RCC 7860 (cell line): ENCODE results near the gene ESCO1.
A peak's percentile ranks its signal among the peaks of the same experiment; 100 is the strongest.
"Not testable (repeated sequence)": the region's sequence is repeated elsewhere in the genome, so short reads cannot be mapped to it uniquely, and the experiment has no call there.

Source experiments
- DNase-seq: peaks from one replicate; pipeline ENCODE4 v3.0.0-alpha.2; 2015; ENCODE audit warnings: low spot score
- FAIRE-seq: peaks from 2 replicates; lab custom pipeline; 2012; peaks lifted over from hg19 to GRCh38; lab: Jason Lieb, UNC

Gene ESCO1, protein sequence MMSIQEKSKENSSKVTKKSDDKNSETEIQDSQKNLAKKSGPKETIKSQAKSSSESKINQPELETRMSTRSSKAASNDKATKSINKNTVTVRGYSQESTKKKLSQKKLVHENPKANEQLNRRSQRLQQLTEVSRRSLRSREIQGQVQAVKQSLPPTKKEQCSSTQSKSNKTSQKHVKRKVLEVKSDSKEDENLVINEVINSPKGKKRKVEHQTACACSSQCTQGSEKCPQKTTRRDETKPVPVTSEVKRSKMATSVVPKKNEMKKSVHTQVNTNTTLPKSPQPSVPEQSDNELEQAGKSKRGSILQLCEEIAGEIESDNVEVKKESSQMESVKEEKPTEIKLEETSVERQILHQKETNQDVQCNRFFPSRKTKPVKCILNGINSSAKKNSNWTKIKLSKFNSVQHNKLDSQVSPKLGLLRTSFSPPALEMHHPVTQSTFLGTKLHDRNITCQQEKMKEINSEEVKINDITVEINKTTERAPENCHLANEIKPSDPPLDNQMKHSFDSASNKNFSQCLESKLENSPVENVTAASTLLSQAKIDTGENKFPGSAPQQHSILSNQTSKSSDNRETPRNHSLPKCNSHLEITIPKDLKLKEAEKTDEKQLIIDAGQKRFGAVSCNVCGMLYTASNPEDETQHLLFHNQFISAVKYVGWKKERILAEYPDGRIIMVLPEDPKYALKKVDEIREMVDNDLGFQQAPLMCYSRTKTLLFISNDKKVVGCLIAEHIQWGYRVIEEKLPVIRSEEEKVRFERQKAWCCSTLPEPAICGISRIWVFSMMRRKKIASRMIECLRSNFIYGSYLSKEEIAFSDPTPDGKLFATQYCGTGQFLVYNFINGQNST

DNA sequence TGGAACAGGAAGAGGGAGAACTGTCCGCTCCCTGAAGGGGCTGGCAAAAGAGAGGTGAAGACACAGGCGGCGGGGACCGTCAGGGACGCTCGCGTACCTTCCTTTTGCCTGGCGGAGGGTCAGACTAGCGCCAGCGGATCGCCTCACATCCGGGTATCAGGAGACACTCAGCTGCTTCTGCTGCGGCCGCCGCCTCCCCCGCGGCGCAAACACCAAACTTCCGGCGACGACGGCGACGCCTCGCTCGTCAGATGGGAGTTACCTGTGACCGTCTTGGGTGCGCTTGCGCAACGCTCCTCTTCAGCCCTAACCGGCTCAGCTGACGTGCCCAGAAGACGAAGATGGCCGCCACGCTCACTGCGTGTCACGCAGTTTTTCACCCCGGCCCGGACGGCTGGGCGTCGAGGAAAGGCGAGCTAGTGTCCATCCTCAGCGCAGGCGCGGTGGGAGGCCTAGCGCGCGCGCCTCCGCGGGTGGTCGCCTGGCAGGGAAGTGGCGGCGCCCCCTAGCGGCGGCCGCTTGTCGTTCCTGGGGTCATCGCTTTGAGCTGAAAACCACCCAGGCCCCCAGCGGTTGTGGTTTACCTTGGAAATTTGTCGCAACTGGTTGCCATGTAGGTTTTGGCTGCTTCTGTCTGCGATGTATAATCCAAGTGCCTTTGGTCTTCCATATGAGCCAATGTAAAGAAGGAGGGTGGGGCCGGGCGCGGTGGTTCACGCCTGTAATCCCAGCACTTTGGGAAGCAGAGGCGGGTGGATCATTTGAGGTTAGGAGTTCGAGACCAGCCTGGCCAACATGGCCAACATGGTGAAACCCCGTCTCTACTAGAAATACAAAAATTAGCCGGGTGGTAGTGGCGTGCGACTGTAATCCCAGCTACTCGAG is at the start of gene ESCO1:
Gene ESCO1, minus strand, starts transcription at position 179 of the 885 bp plus-strand sequence. CDS start 25,861 bp downstream, outside the sequence.
- DNase-seq (peak; percentile 97), FAIRE-seq (peak; percentile 38)

DNA sequence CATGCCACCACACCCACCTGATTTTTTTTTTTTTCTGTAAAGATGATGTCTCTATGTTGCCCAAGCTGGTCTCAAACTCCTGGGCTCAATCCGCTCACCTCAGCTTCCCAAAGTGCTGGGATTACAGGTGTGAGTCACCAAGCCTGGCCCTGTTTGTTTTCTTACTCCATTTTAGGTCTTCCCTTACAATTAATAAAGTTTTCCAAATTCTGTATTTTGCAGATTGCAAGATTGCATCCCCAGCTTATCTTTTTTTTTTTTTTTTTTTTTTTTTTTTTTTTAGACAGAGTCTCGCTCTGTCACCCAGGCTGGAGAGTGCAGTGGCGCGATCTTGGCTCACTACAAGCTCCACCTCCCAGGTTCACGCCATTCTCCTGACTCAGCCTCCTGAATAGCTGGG is 39.9 kb upstream of the ESCO1 start:
- not testable (repeated sequence) for FAIRE-seq, DNase-seq

DNA sequence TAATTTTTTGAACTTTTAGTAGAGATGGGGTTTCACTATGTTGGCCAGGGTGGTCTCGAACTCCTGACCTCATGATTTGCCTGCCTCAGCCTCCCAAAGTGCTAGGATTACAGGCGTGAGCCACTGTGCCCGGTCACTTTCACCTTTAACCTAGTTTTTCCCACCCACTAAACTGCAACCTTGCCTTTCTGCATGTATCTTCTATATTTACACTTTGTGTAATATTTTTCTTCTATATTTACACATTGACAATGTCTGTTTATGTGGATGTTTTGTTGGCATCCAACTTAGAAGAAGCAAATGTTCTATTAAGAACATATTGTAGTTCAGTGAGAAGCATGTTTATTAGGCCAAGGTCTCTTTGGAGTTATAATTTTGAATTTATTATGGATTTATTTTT is 38.3 kb upstream of the ESCO1 start:
- no peak for FAIRE-seq
- DNase-seq = no peak

DNA sequence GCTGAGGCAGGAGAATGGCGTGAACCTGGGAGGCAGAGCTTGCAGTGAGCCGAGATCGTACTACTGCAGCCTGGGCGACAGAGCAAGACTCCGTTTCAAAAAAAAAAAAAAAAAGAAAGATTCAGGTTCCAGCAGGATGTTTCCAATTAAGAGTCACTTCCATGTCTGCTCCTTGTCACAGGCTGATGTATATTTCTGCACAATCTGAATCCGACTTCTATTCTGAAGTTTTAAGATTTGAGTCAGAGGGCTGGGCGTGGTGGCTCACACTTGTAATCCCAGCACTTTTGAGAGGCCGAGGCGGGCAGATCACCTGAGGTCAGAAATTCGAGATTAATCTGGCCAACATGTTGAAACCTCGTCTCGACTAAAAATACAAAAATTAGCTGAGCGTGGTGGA is 36.3 kb upstream of the ESCO1 start:
- no peak for FAIRE-seq
- DNase-seq = no peak

DNA sequence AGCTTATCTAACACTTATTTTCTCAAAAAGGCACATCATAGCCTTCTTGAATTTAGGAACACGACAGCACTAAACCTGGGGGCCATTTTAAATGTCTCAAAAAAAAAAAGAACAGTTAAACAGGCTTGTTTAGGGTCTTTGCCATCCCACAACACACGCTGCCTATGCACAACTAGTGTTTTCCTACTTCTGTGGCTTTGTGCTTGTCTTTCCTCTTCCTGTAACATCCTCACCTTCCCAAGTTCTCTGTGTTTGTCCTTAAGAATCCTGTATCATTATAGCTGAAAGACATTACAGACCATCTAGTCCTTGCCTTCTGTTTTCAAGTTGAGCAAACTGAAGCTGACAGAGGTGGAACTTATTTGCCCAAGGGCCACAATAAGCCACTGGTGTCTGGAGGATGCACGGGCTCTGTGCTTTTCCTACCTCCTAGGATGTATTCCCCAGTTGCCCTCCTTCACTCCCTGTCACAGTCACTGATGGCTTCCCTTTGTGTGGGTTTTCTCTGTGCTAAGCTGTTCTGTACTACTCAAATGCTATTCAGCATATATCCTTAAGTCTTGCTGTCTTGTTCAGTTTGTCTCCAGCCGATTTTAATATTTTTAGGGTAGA is 34.2 kb upstream of the ESCO1 start:
- FAIRE-seq (no peak), DNase-seq (no peak)

DNA sequence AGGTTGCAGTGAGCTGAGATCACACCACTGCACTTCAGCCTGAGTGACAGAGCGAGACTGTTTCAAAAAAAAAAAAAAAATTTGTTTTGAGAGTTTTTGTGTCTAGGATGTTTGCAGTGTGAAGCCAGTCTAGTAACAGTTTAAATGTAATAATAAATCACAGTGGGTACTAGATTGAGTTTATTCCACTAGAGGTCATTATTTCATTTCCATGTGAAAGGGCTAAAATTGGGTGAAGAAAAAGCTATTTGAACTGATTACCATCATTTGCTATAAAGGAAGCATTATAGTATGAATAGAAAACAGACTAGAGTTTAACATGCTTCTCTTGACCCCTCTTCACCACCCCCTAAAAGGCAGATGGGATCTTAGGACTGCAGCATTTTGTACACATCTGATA is 31.9 kb upstream of the ESCO1 start:
- DNase-seq = no peak
- no peak for FAIRE-seq

DNA sequence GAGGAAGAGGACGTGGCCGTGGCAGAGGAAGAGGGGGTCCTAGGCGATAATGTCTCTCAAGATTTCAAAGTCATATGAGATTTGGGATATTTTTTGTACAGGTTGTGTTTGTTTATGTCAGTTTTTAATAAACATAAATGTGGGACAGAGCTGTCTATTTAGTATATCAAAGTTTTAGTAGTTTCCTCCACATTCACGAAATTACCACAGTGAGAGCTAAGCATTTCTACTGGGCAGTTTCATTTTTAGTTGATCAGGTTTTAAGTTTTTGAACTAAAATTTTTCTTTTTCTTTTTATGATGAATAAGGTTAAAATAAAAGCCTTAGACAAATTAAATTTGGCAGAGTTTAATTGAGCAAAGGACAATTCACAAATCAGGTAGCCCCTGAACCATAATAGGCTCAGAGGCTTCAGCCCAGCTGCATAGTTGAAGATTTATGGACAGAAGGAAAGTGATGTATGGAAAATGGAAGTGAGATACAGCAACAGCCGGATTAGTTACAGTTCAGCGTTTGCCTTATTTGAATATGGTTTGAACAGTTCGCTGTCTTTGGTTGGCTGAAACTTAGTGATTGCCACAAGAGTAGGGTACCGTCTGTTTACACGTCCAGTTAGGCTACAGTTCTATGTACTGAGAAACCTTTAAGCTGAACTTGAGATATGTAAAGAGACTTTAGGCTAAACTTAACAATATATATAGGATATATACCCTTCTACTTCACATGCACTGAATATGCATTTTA is 28.8 kb upstream of the ESCO1 start:
- no peak for DNase-seq
- FAIRE-seq = no peak

DNA sequence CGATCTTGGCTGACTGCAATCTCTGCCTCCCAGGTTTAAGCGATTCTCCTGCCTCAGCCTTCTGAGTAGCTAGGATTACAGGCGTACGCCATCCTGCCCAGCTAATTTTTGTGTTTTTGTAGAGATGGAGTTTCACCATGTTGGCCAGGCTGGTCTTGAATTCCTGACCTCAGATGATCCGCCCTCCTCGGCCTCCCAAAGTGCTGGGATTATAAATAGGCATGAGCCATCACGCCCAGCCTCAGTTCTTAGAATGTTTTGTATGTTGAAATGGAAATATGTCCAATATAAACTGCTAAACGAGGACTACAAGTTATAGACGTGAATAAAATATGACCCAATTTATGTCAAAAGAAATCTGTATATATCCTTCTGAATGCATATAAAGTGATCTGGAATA is 21.1 kb upstream of the ESCO1 start:
- not testable (repeated sequence) for FAIRE-seq, DNase-seq

DNA sequence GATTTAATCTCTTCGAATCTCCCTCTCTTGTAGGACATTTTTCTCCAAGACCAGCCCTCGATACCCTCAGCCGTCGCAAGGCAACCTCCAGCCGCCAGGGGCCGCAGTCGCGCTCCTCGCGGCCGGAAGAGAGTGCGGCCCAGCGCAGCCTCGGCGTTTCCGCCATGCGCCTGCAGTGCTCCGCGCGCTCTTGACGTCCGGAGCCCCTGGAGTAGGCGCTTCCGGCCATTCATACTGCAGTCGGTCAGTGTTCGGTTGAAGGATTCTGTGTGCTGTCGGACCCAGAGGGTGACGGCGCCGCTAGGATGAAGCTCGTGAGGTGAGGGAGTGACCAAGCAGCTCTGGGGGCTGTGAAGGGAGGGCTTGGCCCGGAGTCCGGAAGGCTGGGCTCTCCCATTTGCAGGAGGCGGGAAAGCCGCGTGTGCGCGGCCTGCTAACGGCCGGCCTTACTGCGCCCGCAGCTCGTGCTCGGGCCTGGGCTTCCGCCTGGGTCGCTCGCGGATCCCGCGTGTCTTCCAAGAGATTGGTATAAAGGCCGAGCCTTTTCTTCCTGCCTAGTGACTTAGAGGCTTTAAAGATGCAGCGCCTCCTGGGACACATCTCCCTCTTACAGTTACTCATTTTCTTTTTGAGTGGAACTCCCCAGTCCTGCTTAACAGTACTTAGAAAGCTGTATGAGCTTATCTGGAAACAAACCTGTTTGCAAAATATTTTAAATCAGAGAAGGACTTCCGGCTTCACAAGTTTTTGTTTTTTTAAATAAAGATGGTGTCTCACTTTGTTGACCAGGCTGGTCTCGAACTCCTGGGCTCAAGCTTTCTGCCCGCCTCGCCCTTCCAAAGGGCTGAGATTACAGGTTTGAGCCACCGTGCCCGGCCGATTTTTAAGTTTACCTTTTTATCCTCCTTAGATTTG is 11.9 kb upstream of the ESCO1 start, which contains the start of gene SNRPD1:
Gene SNRPD1, plus strand, starts transcription at position 190 of the 915 bp plus-strand sequence. Its CDS starts 116 bp downstream, at position 306.
- no peak for FAIRE-seq
- DNase-seq = peak; percentile 78

DNA sequence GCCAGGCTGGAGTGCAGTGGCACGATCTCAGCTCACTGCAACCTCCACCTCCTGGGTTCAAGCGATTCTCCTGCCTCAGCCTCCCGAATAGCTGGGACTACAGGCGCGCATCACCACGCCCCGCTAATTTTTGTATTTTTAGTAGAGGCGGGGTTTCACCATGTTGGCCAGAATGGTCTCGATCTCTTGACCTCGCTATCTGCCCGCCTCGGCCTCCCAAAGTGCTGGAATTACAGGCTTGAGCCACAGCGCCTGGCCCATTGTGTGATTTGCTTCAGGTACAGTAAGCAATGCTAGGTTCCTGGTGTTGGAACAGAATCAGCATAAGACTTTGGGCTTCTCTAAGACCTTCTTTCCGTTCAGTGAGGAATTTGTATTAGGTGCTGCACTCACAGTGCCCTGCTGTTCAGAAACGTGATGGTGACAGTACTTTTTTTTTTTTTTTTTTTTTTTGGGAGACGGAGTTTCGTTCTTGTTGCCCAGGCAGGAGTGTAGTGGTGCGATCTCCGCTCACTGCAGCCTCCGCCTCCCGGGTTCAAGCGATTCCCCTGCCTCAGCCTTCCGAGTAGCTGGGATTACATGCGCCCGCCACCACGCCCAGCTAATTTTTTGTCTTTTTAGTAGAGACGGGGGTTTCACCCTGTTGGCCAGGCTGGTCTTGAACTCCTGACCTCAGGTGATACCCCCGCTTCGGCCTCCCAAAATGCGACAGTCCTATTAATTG is 11.1 kb upstream of the ESCO1 start:
- DNase-seq, FAIRE-seq: not testable (repeated sequence)

DNA sequence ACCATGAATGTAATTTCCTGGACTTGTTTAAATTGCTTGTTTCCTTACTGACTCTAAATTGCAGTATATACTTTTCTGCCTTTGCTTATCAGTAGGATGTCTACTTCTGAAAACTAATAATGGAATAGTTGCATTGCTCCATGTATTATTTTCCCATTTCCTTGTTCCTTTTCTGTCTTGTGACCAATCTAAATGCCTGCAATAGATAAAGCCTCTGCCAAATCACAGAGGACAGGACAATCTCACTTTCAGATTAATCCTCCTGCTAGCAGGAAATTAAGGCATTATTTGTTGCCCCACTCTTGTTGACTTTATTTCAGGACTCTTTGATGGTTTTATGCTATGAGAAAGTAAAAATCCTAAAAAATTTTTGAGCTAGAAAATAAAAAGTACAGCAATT is 4.7 kb upstream of the ESCO1 start:
- DNase-seq (no peak), FAIRE-seq (no peak)

DNA sequence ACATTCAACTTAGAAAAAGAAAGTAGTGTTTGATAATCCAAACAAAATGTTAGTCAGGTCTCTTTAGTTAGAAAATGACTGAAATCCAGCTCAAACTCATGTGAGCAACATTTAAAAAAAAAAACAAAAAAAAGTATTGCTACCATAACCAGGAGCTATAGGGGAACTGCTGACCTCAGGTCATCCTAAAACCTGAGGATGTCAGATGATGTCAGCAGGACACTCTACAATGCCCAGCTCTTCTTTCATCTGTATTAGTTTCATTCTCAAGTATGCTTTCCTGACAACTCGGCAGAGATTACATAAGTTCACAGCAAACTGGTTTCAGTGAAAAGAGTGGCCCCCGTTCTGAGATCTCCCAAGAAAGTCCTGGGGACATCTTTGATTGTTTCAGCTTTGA is 4.2 kb upstream of the ESCO1 start:
- DNase-seq (no peak), FAIRE-seq (no peak)

DNA sequence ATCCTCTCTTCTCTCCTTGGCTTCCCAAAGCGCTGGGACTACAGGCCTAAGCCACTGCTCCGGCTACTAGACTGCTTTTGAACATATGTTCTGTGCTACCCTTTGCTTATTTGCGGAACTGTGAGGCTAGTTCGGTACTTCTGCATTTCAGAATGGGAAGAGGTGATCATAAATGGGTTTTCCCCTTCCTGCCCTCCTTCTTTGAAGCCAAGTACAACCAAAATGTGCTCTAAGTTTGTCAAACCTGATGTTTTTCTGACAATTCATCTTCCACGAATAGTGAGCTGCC is 1.7 kb upstream of the ESCO1 start:
- no peak for FAIRE-seq
- no peak for DNase-seq

DNA sequence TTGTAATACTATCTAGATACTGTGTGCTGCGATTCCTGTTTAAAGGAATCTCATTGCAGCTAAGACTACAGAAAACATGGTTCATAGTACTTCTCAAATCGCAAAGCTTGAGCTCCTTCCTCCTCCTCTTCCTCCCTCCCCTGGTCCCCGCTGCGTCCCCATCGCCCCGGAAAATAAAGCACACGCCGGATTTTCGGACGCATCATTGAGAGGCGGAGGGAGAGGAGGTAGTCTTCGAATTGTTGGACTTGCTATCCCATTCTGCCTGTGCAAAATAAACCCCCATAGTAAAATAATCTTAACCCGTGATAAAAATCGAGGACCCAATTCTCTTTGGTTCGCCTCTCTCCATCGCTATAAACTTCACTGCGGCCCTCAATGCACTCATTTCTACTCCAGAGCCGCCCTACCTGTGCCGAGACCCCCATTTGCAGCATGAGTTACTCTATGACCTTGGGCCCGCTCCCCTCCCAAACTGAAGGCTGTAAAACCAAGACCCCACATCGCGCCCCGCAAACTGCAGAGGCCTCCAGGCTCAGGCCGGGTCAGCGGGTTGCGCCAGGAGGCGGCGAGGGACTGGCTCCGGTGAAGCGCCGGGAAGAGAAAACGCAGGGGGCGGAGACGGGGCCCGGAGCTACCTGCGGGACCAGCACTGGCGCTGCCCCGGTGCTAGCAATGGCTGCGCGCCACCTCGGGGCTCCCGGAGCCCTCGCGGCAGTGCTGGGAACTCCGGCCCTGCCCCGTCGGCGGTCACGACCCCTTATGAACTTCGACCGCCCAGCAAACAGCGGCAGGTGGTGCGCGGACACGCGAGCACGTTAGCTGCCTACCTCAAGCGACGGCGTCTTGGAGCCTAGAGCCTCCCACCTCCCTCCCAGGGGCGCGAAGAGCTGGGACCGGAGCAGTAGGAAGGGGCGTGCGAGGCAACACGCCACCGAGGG is 649 bp downstream of the ESCO1 start:
- DNase-seq = no peak
- no peak for FAIRE-seq

DNA sequence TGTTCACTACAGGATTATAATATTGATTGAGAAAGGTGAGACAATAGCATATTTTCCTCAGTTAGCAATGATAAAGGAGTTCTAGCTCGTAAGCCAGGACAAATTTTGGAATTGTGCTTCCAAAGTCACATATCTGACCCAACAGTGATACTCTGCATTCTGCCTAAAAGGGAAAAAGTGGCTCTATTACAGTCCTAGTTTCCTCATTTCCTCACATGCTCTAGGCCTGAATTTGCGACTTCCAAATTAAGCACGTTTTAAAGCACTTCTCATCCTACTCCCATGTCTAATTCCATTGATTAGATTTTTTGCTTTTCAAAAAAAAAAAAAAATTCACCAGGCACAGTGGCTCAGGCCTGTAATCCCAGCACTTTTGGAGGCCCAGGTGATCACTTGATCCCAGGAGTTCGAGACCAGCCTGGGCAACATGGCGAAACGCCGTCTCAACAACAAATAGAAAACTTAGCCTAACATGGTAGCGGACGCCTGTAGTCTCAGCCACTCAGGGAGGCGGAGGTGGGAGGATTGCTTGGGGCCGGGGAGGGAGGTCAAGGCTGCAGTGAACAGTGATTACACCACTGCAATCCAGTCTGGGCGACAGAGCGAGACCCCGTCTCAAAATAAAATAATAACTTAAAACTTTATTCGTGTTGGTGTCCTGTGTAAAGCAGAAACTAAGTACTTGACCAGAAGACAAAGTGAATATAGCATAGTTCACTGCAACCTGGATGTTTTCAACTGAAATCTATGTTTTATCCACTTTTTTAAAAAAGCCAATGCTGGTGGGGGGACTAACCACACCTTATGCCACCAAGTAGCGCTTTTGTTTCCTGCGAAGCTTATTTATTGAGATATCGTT is 1.5 kb downstream of the ESCO1 start:
- peak; percentile 41 for DNase-seq

DNA sequence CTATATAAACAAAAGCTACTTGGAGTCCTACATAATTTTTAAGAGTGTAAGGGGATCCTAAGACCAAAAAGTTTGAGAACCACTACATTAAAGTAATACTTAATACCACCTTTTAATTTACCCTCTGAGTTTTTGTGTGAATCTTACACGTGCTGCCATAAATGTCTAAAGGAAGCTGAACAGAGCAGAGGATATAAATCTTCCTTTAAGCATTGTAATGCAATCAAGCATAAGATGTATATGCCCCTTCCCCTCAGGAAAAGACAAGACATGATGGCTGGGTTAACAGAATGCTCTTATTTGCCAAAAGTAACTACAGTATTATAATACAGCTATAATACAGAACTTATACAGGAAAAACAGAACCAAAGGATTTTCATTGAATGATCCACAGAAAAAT is 2.9 kb downstream of the ESCO1 start:
- DNase-seq = no peak
- no peak for FAIRE-seq

More for the DNA sequence above, 1.5 kb downstream of the ESCO1 start:
- FAIRE-seq = no peak
